Osteoblast (primary cell): ENCODE measurements around the gene NOX5. TPM values are rescaled to one million over a fixed set of nuclear protein-coding genes. Genes with fewer than 3 reads are reported as not detected.

Source experiments
- DNase-seq: peaks from one replicate; pipeline ENCODE4 v3.0.0; 2011; ENCODE audit warnings: low spot score, mixed read lengths; ENCODE audit not compliant: insufficient read length; ENCODE audit errors: missing footprints
- H2AFZ ChIP-seq: 2 replicates; pipeline ENCODE4 v1.6.0; 2011; ENCODE audit warnings: mild to moderate bottlenecking, low read length
- H3K27ac ChIP-seq: 2 replicates; pipeline ENCODE4 v1.5.1; 2011; ENCODE audit warnings: mild to moderate bottlenecking, low read depth, low read length, moderate library complexity
- H3K27me3 ChIP-seq: 2 replicates; pipeline ENCODE4 v1.6.0; 2012; ENCODE audit warnings: mild to moderate bottlenecking, control low read depth, inconsistent platforms, low read length, moderate library complexity; ENCODE audit not compliant: insufficient read depth
- H3K36me3 ChIP-seq: 2 replicates; pipeline ENCODE4 v1.5.1; 2011; ENCODE audit warnings: mild to moderate bottlenecking, low read length, control low read depth, moderate library complexity; ENCODE audit not compliant: insufficient read depth
- H3K4me1 ChIP-seq: 2 replicates; pipeline ENCODE4 v1.5.1; 2011; ENCODE audit warnings: mild to moderate bottlenecking, low read length, control low read depth, moderate library complexity; ENCODE audit not compliant: insufficient read depth
- H3K4me2 ChIP-seq: 2 replicates; pipeline ENCODE4 v1.6.0; 2011; ENCODE audit warnings: mild to moderate bottlenecking, low read length; ENCODE audit not compliant: insufficient read depth
- H3K4me3 ChIP-seq: fragments of 200-600 bp; sonication (generic); 3 replicates; pipeline ENCODE4 v1.5.1; 2012; ENCODE audit warnings: mild to moderate bottlenecking, low read length, inconsistent platforms; ENCODE audit not compliant: insufficient read depth
- H3K79me2 ChIP-seq: 2 replicates; pipeline ENCODE4 v1.6.0; 2012; ENCODE audit warnings: mild to moderate bottlenecking, low read length, control low read depth, inconsistent platforms; ENCODE audit not compliant: insufficient read depth
- H3K9me3 ChIP-seq: 2 replicates; pipeline ENCODE4 v1.5.1; 2011; ENCODE audit warnings: low read depth, low read length, control low read depth
- H4K20me1 ChIP-seq: 2 replicates; pipeline ENCODE4 v1.6.0; 2012; ENCODE audit warnings: mild to moderate bottlenecking, low read length, control low read depth; ENCODE audit not compliant: insufficient read depth
- total RNA-seq: library from RNA; depleted of rRNA; stranded (reverse); fragments of >200 nt; gene quantifications from 2 replicates; pipeline ENCODE4 v1.2.3, GENCODE V29; 2012
- TF ChIP-seq, protein P1 (sequence below): IDR thresholded peaks from 2 replicates; pipeline ENCODE4 v1.5.1; 2011; ENCODE audit warnings: mild to moderate bottlenecking, low read depth, low read length, moderate library complexity; ENCODE audit errors: extremely low read depth

The NOX5 gene
- total RNA-seq, 1 donor: 0.36 TPM

DNA sequence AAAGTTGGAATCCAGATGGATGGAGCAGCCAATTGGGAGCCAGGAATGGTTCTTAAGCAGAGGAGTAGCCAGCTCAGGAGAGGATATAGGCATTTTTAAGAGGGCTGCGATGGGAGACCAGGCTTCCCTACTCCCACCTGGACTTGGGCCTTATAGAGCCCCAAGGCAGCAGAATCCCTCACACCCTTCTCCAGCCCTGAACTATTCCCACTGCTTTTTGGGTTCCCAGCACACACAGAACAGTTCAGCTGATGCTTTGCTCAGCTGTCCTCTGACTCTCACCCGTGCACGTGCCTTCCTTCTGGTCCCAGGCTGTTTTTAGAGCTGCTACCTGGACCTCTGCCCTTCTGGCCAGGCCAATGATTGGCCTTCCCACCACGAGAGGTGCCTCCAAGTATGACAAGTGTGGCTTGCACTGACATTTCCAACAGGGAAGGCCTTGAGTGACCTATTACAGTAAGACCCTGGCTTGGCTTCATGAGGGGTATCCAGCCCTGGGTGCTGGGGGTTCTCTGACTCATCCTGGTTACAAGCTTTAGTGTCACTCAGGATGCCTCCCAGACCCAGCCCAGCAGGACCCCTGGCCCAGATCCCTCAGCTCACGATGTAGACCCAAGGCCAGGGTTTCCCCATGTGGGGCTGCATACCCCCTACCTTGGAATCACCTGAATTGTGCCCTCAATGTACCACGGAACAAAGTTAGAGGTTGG lies 25.2 kb downstream of the NOX5 start:
- DNase-seq: no peak
- Histone ChIP-seq H4K20me1 (no peaks in the 10 kb centered on the region), H3K4me2 (no peak overlapping the region), H3K36me3 (no peaks in the 10 kb centered on the region), H3K27ac (no peak overlapping the region), H3K4me3 (no peak overlapping the region), H3K27me3 (no peaks in the 10 kb centered on the region), H3K9me3 (no peaks in the 10 kb centered on the region), H2AFZ (no peak overlapping the region), H3K79me2 (no peaks in the 10 kb centered on the region), H3K4me1 (peaks cover 6% of the 10 kb centered on the region)
- TF ChIP-seq, protein P1, sequence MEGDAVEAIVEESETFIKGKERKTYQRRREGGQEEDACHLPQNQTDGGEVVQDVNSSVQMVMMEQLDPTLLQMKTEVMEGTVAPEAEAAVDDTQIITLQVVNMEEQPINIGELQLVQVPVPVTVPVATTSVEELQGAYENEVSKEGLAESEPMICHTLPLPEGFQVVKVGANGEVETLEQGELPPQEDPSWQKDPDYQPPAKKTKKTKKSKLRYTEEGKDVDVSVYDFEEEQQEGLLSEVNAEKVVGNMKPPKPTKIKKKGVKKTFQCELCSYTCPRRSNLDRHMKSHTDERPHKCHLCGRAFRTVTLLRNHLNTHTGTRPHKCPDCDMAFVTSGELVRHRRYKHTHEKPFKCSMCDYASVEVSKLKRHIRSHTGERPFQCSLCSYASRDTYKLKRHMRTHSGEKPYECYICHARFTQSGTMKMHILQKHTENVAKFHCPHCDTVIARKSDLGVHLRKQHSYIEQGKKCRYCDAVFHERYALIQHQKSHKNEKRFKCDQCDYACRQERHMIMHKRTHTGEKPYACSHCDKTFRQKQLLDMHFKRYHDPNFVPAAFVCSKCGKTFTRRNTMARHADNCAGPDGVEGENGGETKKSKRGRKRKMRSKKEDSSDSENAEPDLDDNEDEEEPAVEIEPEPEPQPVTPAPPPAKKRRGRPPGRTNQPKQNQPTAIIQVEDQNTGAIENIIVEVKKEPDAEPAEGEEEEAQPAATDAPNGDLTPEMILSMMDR: no peak

DNA sequence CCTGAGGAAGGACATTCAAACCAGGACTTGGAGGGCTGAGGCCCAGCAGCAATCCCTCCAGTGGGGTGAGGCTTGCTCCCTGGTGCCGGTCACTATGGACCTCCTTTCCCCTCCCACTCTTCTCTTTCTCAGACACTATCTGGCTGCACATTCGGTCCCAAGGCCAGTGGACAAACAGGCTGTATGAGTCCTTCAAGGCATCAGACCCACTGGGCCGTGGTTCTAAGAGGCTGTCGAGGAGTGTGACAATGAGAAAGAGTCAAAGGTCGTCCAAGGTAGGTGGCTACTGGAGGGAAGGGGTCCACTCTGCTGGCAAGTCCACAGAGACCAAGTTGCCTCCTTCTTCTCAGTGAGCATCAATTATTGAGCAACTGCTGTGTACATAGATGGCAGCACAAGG lies 28.0 kb downstream of the NOX5 start:
- DNase-seq: no peak
- no peaks in the 10 kb centered on the region for H3K9me3 ChIP-seq
- no peak overlapping the region for H2AFZ ChIP-seq
- H3K27me3 ChIP-seq: no peaks in the 10 kb centered on the region
- H3K4me2 ChIP-seq: no peak overlapping the region
- H3K27ac ChIP-seq: no peak overlapping the region
- no peaks in the 10 kb centered on the region for H3K36me3 ChIP-seq
- no peaks in the 10 kb centered on the region for H4K20me1 ChIP-seq
- TF ChIP-seq, protein P1: no peak
- H3K4me1 ChIP-seq: peaks cover 8% of the 10 kb centered on the region
- no peak overlapping the region for H3K4me3 ChIP-seq
- no peaks in the 10 kb centered on the region for H3K79me2 ChIP-seq

DNA sequence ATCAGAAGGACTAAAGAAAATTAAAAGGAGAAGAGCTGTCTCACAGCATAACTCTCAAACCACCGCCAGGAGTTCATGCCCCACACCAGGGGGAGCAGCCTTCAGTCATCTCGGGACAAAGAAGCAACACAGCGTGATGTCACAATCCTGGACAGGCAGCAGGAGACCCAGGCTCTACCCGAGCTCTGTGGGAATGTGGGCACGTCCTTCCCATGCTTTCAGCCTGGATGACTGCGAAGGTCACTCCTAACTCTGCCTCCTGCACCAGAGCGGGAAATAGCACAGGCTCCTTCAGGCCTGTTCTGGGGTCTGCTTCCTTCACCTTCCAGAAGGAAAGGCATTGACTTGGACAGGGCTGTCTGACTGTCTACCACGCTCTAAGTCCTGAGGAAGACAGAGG lies 31.3 kb downstream of the NOX5 start:
- Histone ChIP-seq H3K27me3 (no peaks in the 10 kb centered on the region), H3K36me3 (no peaks in the 10 kb centered on the region), H2AFZ (no peak overlapping the region), H3K79me2 (no peaks in the 10 kb centered on the region), H3K9me3 (no peaks in the 10 kb centered on the region), H3K4me3 (no peak overlapping the region), H3K27ac (no peak overlapping the region), H4K20me1 (no peaks in the 10 kb centered on the region), H3K4me2 (no peak overlapping the region), H3K4me1 (peaks cover 8% of the 10 kb centered on the region)
- DNase-seq: no peak
- TF ChIP-seq, protein P1: peak; percentile 23

DNA sequence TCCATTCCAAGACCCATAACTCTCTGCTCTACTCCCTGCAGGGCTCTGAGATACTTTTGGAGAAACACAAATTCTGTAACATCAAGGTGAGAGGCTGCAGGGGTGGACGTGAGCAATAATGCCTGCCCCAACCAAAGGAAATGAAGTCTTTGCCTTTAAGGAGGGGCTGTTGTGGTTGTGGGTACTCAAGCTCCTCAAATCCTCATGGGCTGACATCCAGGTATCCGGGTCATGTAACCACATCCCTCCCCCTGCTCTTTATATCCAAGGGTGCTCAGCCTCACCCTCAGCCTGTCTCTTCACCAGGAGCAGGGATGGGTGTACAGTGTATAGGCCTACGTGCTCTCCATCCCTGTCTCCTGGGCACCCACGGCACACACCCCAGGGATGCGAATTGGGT lies 32.3 kb downstream of the NOX5 start:
- no peak for DNase-seq
- no peak overlapping the region for H3K4me2 ChIP-seq
- peaks cover 2% of the 10 kb centered on the region for H3K27me3 ChIP-seq
- H3K9me3 ChIP-seq: no peaks in the 10 kb centered on the region
- H3K4me1 ChIP-seq: peaks cover 8% of the 10 kb centered on the region
- no peaks in the 10 kb centered on the region for H3K36me3 ChIP-seq
- H3K4me3 ChIP-seq: no peak overlapping the region
- H4K20me1 ChIP-seq: no peaks in the 10 kb centered on the region
- no peaks in the 10 kb centered on the region for H3K79me2 ChIP-seq
- H2AFZ ChIP-seq: no peak overlapping the region
- TF ChIP-seq, protein P1: no peak
- no peak overlapping the region for H3K27ac ChIP-seq
